SK-N-SH treated with all-trans-retinoic acid at 6 μM for 48 hours (cell line): Measurements from ENCODE around the gene NID1.
"Not testable (repeated sequence)": the region's sequence is repeated elsewhere in the genome, so short reads cannot be mapped to it uniquely, and the experiment has no call there.

Experiments used
- ATAC-seq: fragments of 200-7000 bp; cut with Tn5 transposase; 3 replicates; pipeline ENCODE4 v1.9.1; 2020; ENCODE audit warnings: mild to moderate bottlenecking, moderate library complexity
- ARNTL ChIP-seq: fragments of 450-650 bp; formaldehyde crosslinking; IDR thresholded peaks from 2 replicates; pipeline ENCODE4 v1.5.0; 2020; ENCODE audit warnings: low read depth, mild to moderate bottlenecking, moderate library complexity, borderline replicate concordance
- CREB5 ChIP-seq: fragments of 250-450 bp; sonication (Bioruptor Pico); IDR thresholded peaks from 2 replicates; pipeline ENCODE4 v1.5.1; 2020; ENCODE audit warnings: low read depth, mild to moderate bottlenecking, moderate library complexity
- CSRNP3 ChIP-seq: fragments of 250-450 bp; sonication (Bioruptor Pico); IDR thresholded peaks from 2 replicates; pipeline ENCODE4 v1.5.1; 2021; ENCODE audit warnings: mild to moderate bottlenecking, moderate library complexity
- ESRRG ChIP-seq: fragments of 250-450 bp; sonication (Bioruptor Pico); IDR thresholded peaks from 2 replicates; pipeline ENCODE4 v1.6.1; 2021; ENCODE audit warnings: mild to moderate bottlenecking
- GLIS3 ChIP-seq: fragments of 250-450 bp; sonication (Bioruptor Pico); IDR thresholded peaks from 2 replicates; pipeline ENCODE4 v1.5.0; 2020; ENCODE audit warnings: mild to moderate bottlenecking, moderate library complexity
- ISL1 ChIP-seq: fragments of 250-450 bp; sonication (Bioruptor Pico); IDR thresholded peaks from 2 replicates; pipeline ENCODE4 v2.1.2; 2022; ENCODE audit warnings: mild to moderate bottlenecking, moderate library complexity
- OSR1 ChIP-seq: fragments of 250-450 bp; sonication (Bioruptor Pico); IDR thresholded peaks from 2 replicates; pipeline ENCODE4 v1.8.0; 2022; ENCODE audit warnings: moderate library complexity, mild to moderate bottlenecking, inconsistent platforms
- PATZ1 ChIP-seq: fragments of 250-450 bp; sonication (Bioruptor Pico); IDR thresholded peaks from 2 replicates; pipeline ENCODE4 v1.8.0; 2020; ENCODE audit warnings: mild to moderate bottlenecking, moderate library complexity, borderline replicate concordance
- PPARA ChIP-seq: fragments of 250-450 bp; sonication (Bioruptor Pico); IDR thresholded peaks from 2 replicates; pipeline ENCODE4 v1.5.0; 2020; ENCODE audit warnings: mild to moderate bottlenecking, borderline replicate concordance
- RARB ChIP-seq: fragments of 250-450 bp; sonication (Bioruptor Pico); IDR thresholded peaks from 2 replicates; pipeline ENCODE4 v1.8.0; 2021; ENCODE audit warnings: mild to moderate bottlenecking, moderate library complexity
- SNAI2 ChIP-seq: fragments of 250-450 bp; sonication (Bioruptor Pico); IDR thresholded peaks from 2 replicates; pipeline ENCODE4 v1.5.0; 2020; ENCODE audit warnings: mild to moderate bottlenecking, moderate library complexity
- TCF4 ChIP-seq: fragments of 250-450 bp; sonication (Bioruptor Pico); IDR thresholded peaks from 2 replicates; pipeline ENCODE4 v1.8.0; 2021; ENCODE audit warnings: mild to moderate bottlenecking, moderate library complexity, borderline replicate concordance
- TOX ChIP-seq: fragments of 250-450 bp; sonication (Bioruptor Pico); IDR thresholded peaks from 2 replicates; pipeline ENCODE4 v1.8.0; 2021; ENCODE audit warnings: mild to moderate bottlenecking, moderate library complexity, borderline replicate concordance
- TSHZ2 ChIP-seq: fragments of 250-450 bp; sonication (Bioruptor Pico); IDR thresholded peaks from 2 replicates; pipeline ENCODE4 v1.5.0; 2020; ENCODE audit warnings: mild to moderate bottlenecking, moderate library complexity
- ZC3H10 ChIP-seq: fragments of 250-450 bp; sonication (Bioruptor Pico); IDR thresholded peaks from 2 replicates; pipeline ENCODE4 v1.5.1; 2021; ENCODE audit warnings: mild to moderate bottlenecking, moderate library complexity
- ZFP3 ChIP-seq: fragments of 250-450 bp; sonication (Bioruptor Pico); IDR thresholded peaks from 2 replicates; pipeline ENCODE4 v1.5.0; 2020; ENCODE audit warnings: mild to moderate bottlenecking, moderate library complexity
- ZNF565 ChIP-seq: fragments of 450-650 bp; formaldehyde crosslinking; conservative IDR thresholded peaks from 2 replicates; pipeline ENCODE4 v1.5.0; 2020; ENCODE audit warnings: low read depth, mild to moderate bottlenecking, moderate library complexity
- ZNF70 ChIP-seq: fragments of 450-650 bp; formaldehyde crosslinking; IDR thresholded peaks from 2 replicates; pipeline ENCODE4 v1.5.0; 2020; ENCODE audit warnings: mild to moderate bottlenecking, moderate library complexity
- ZNF8 ChIP-seq: fragments of 450-650 bp; formaldehyde crosslinking; IDR thresholded peaks from 2 replicates; pipeline ENCODE4 v1.5.0; 2020; ENCODE audit warnings: mild to moderate bottlenecking, moderate library complexity

Gene NID1

GRCh38 chr1:236009857-236010256 is 55.0 kb downstream of the NID1 start:
- TF ChIP-seq TCF4 (CRISPR knock-in tag) (peak; percentile 87), ZNF565 (CRISPR knock-in tag) (no peak), ZNF8 (CRISPR knock-in tag) (no peak), SNAI2 (no peak), ESRRG (CRISPR knock-in tag) (no peak), ZC3H10 (CRISPR knock-in tag) (peak; percentile 78), OSR1 (CRISPR knock-in tag) (no peak), ZFP3 (CRISPR knock-in tag) (no peak), TSHZ2 (no peak; the same call in 1 of the 2 replicates), PPARA (CRISPR knock-in tag) (no peak), TOX (CRISPR knock-in tag) (no peak), ZNF70 (CRISPR knock-in tag) (no peak)
- peak; percentile 90 for ATAC-seq

- no peak for TF ChIP-seq CREB5 (CRISPR knock-in tag)
- TF ChIP-seq GLIS3 (CRISPR knock-in tag) = no peak
- no peak for TF ChIP-seq CSRNP3
- no peak for TF ChIP-seq ZNF8 (CRISPR knock-in tag)
- TF ChIP-seq PPARA (CRISPR knock-in tag) = no peak
- no peak for TF ChIP-seq ESRRG (CRISPR knock-in tag)
- ATAC-seq = no peak
Observed at GRCh38 chr1:236009191-236009590, 55.7 kb downstream of the NID1 start.

GRCh38 chr1:236007781-236008180 is 57.1 kb downstream of the NID1 start:
- no peak for TF ChIP-seq ARNTL (CRISPR knock-in tag)
- no peak for TF ChIP-seq ISL1 (CRISPR knock-in tag)
- TF ChIP-seq GLIS3 (CRISPR knock-in tag) = no peak
- no peak for TF ChIP-seq OSR1 (CRISPR knock-in tag)
- TF ChIP-seq SNAI2 = no peak
- no peak for TF ChIP-seq PATZ1 (CRISPR knock-in tag)
- TF ChIP-seq RARB = no peak
- TF ChIP-seq CSRNP3 = no peak
- no peak for TF ChIP-seq ZFP3 (CRISPR knock-in tag)
- TF ChIP-seq TCF4 (CRISPR knock-in tag) = no peak
- no peak for TF ChIP-seq ZC3H10 (CRISPR knock-in tag)
- no peak for ATAC-seq

- not testable (repeated sequence) for ATAC-seq
Observed at GRCh38 chr1:236003058-236003457, 61.8 kb downstream of the NID1 start.
